T-cell (primary cell): ENCODE data around the gene HAPLN3. TPM values are rescaled to one million over a fixed set of nuclear protein-coding genes. Genes with fewer than 3 reads are reported as not detected.
A peak's percentile ranks its signal among the peaks of the same experiment; 100 is the strongest.

Experiments used
- ATAC-seq, 4 experiments: fragments of 200-7000 bp in 3 of 4; fragments of 150-1000 bp in 1 of 4; cut with Tn5 transposase; replicated peaks in 1 of 4; 1 replicate in 3 of 4; 2 replicates in 1 of 4; pipeline ENCODE4 v1.10.0; 2021; ENCODE audit warnings: moderate library complexity in 3 of 4, mild to moderate bottlenecking in 2 of 4, moderate number of reproducible peaks in 1 of 4
- CTCF ChIA-PET, 2 donors: fragments of 300-600 bp; sonication (Branson Sonifier 250); formaldehyde crosslinking; loops; one replicate each; lab custom pipeline; 2022; ENCODE audit warnings: antibody characterized with exemption in 2 of 2; lab: Charles Lee
- POLR2A ChIA-PET, 2 donors: fragments of 300-600 bp; sonication (Branson Sonifier 250); formaldehyde crosslinking; loops; one replicate each; lab custom pipeline; 2022; ENCODE audit warnings: antibody characterized with exemption in 2 of 2; lab: Charles Lee
- DNase-seq, 35 experiments: peaks; one replicate each; pipeline versions ENCODE4 v3.0.0 to v3.0.0-alpha.2; 2013 to 2023
- H3K27ac ChIP-seq: one replicate; pipeline ENCODE4 v1.5.1; 2013; ENCODE audit warnings: low read length
- H3K27me3 ChIP-seq, 2 experiments: replicated peaks in 1 of 2; 1 replicate in 1 of 2; 2 replicates in 1 of 2; pipeline versions ENCODE4 v1.6.1 to v1.7.0; 2013; ENCODE audit warnings: low read length in 1 of 2, mixed read lengths in 1 of 2; ENCODE audit not compliant: control insufficient read depth in 2 of 2, insufficient read depth in 2 of 2; ENCODE audit errors: extremely low read depth in 1 of 2
- H3K36me3 ChIP-seq, 2 donors: 1 replicate in 1 of 2; 2 replicates in 1 of 2; pipeline versions ENCODE4 v1.6.1 to v1.7.0; 2013; ENCODE audit warnings: low read length in 1 of 2; ENCODE audit not compliant: control insufficient read depth in 2 of 2, insufficient read depth in 1 of 2; ENCODE audit errors: extremely low read depth in 1 of 2
- H3K4me1 ChIP-seq, 2 experiments: 1 replicate in 1 of 2; 2 replicates in 1 of 2; pipeline versions ENCODE4 v1.6.1 to v1.7.0; 2013; ENCODE audit warnings: low read length in 2 of 2, mixed read lengths in 1 of 2; ENCODE audit not compliant: insufficient read depth in 2 of 2, control insufficient read depth in 1 of 2; ENCODE audit errors: extremely low read depth in 1 of 2
- H3K4me3 ChIP-seq, 2 donors: 1 replicate in 1 of 2; 2 replicates in 1 of 2; pipeline versions ENCODE4 v1.5.1 to v1.7.0; 2013; ENCODE audit warnings: mild to moderate bottlenecking in 2 of 2, low read length in 1 of 2, moderate library complexity in 1 of 2; ENCODE audit not compliant: control insufficient read depth in 1 of 2; ENCODE audit errors: extremely low read depth in 1 of 2
- H3K9me3 ChIP-seq: 2 replicates; pipeline ENCODE4 v1.7.0; 2013
- H3K27ac Mint-ChIP-seq, 2 donors: one replicate each; pipeline ENCODE4 v1.8.0; 2020 to 2021; ENCODE audit warnings: mild to moderate bottlenecking in 2 of 2, mixed read lengths in 2 of 2
- H3K27me3 Mint-ChIP-seq, 2 donors: one replicate each; pipeline ENCODE4 v1.8.0; 2021 to 2022; ENCODE audit warnings: mixed read lengths in 2 of 2
- H3K36me3 Mint-ChIP-seq: one replicate; pipeline ENCODE4 v1.8.0; 2021; ENCODE audit warnings: mixed read lengths
- H3K4me1 Mint-ChIP-seq, 3 donors: one replicate each; pipeline ENCODE4 v1.8.0; 2020 to 2022; ENCODE audit warnings: mixed read lengths in 3 of 3, mild to moderate bottlenecking in 1 of 3
- H3K4me3 Mint-ChIP-seq, 3 donors: one replicate each; pipeline ENCODE4 v1.8.0; 2020 to 2022; ENCODE audit warnings: mild to moderate bottlenecking in 3 of 3, mixed read lengths in 3 of 3, moderate library complexity in 3 of 3
- H3K9me3 Mint-ChIP-seq, 3 donors: one replicate each; pipeline ENCODE4 v1.8.0; 2020 to 2022; ENCODE audit warnings: mixed read lengths in 3 of 3
- whole genome bisulfite sequencing: methylation state at CpG from one replicate; pipeline ENCODE4 v1.1.5; 2013; ENCODE audit warnings: missing lambda C conversion rate; ENCODE audit not compliant: insufficient coverage; 5-methylcytosine and 5-hydroxymethylcytosine counted together
- total RNA-seq, 35 experiments: library from RNA in 6 of 35; stranded (reverse) in 6 of 35; fragments of 120-200 nt in 1 of 35; gene quantifications; one replicate each; pipeline versions ENCODE4 v1.2.1 to v1.2.4 and lab custom pipeline; 2013 to 2026

HAPLN3 gene
- total RNA-seq, 5 donors from 2014 or later (not counting 1 experiment from before 2014, with no cell fraction given) = 86.2 to 187 (median 156) TPM

- Mint-ChIP-seq H3K27ac (no peak overlapping the region), H3K9me3 (no peaks in the 10 kb centered on the region), H3K4me1 (peaks cover 55 to 66% (median 65%) of the 10 kb centered on the region in 3 donors), H3K4me3 (no peak overlapping the region), H3K27me3 (no peaks in the 10 kb centered on the region), H3K36me3 (peaks cover 5% of the 10 kb centered on the region)
- ATAC-seq = no peak
- H3K9me3 ChIP-seq = no peaks in the 10 kb centered on the region
- no peak for DNase-seq
- peaks cover 0 to 3% of the 10 kb centered on the region in 2 donors for H3K36me3 ChIP-seq
- 93% methylated on average over 7 of the region's 12 CpGs for whole genome bisulfite sequencing
- H3K4me1 ChIP-seq = peaks cover 39 to 64% of the 10 kb centered on the region in 2 experiments
- no peak overlapping the region for H3K4me3 ChIP-seq
- peaks cover 0 to 6% of the 10 kb centered on the region in 2 experiments for H3K27me3 ChIP-seq
- no peak overlapping the region for H3K27ac ChIP-seq
- CTCF ChIA-PET = interaction anchor here in 1 of 2 donors (0.6 kb wide), 1 partner anchor 276 kb away, joined by 4 read pairs; no protein-coding TSS in a partner anchor
- POLR2A ChIA-PET = interaction anchor here in 1 of 2 donors (0.7 kb wide), 1 partner anchor 268 kb away, joined by 6 read pairs; no protein-coding TSS in a partner anchor
Observed at GRCh38 chr15:88900309-88900981, 5.1 kb upstream of the HAPLN3 start.

- no peaks in the 10 kb centered on the region for H3K27me3 Mint-ChIP-seq
- POLR2A ChIA-PET = no interaction called here
- ATAC-seq = no peak
- Histone ChIP-seq H3K9me3 (no peaks in the 10 kb centered on the region), H3K4me3 (no peak overlapping the region), H3K4me1 (peaks cover 37 to 63% of the 10 kb centered on the region in 2 experiments), H3K27ac (no peak overlapping the region), H3K36me3 (peaks cover 0 to 3% of the 10 kb centered on the region in 2 donors), H3K27me3 (peaks cover 0 to 14% of the 10 kb centered on the region in 2 experiments)
- H3K4me3 Mint-ChIP-seq = no peak overlapping the region
- CTCF ChIA-PET = no interaction called here
- peak overlapping the region in 1 of 2 donors; percentile 12 for H3K27ac Mint-ChIP-seq
- H3K4me1 Mint-ChIP-seq = peaks cover 47 to 59% (median 57%) of the 10 kb centered on the region in 3 donors
- 93% methylated on average over 4 of the region's 9 CpGs for WGBS
- DNase-seq = no peak
- no peaks in the 10 kb centered on the region for H3K9me3 Mint-ChIP-seq
- H3K36me3 Mint-ChIP-seq = peaks cover 5% of the 10 kb centered on the region
Observed at GRCh38 chr15:88899251-88899650, 3.9 kb upstream of the HAPLN3 start.

- no peak overlapping the region for H3K4me3 ChIP-seq
- peaks cover 47 to 59% (median 57%) of the 10 kb centered on the region in 3 donors for H3K4me1 Mint-ChIP-seq
- no peak overlapping the region for H3K4me3 Mint-ChIP-seq
- H3K27ac Mint-ChIP-seq = no peak overlapping the region
- no peaks in the 10 kb centered on the region for H3K9me3 Mint-ChIP-seq
- H3K27me3 Mint-ChIP-seq = no peaks in the 10 kb centered on the region
- peaks cover 5% of the 10 kb centered on the region for H3K36me3 Mint-ChIP-seq
- ChIA-PET CTCF (no interaction called here), POLR2A (no interaction called here)
- H3K27ac ChIP-seq = no peak overlapping the region
- DNase-seq (no peak), ATAC-seq (no peak)
- H3K4me1 ChIP-seq = peaks cover 31 to 63% of the 10 kb centered on the region in 2 experiments
- H3K9me3 ChIP-seq = no peaks in the 10 kb centered on the region
- peaks cover 0 to 3% of the 10 kb centered on the region in 2 donors for H3K36me3 ChIP-seq
- WGBS = 100% methylated on average over 4 of the region's 15 CpGs
- H3K27me3 ChIP-seq = peaks cover 0 to 16% of the 10 kb centered on the region in 2 experiments
Observed at GRCh38 chr15:88898736-88899135, 3.4 kb upstream of the HAPLN3 start.

GRCh38 chr15:88897456-88898194 is 2.3 kb upstream of the HAPLN3 start:
- WGBS = 63% methylated on average over 9 of the region's 12 CpGs
- Histone ChIP-seq H3K9me3 (no peaks in the 10 kb centered on the region), H3K4me1 (peaks cover 25 to 52% of the 10 kb centered on the region in 2 experiments), H3K27me3 (peaks cover 0 to 18% of the 10 kb centered on the region in 2 experiments), H3K36me3 (peaks cover 3 to 4% of the 10 kb centered on the region in 2 donors), H3K27ac (no peak overlapping the region), H3K4me3 (peak overlapping the region in 1 of 2 donors; percentile 36)
- DNase-seq (peak; percentile 47 to 84 (median 68)), ATAC-seq (peak; percentile 85 to 94 (median 90))
- H3K4me1 Mint-ChIP-seq = peaks cover 45 to 55% (median 52%) of the 10 kb centered on the region in 3 donors
- H3K27me3 Mint-ChIP-seq = peaks cover 0 to 1% of the 10 kb centered on the region in 2 donors
- peak overlapping the region; percentile 58 to 73 for H3K27ac Mint-ChIP-seq
- CTCF ChIA-PET = interaction anchor here in 1 of 2 donors (0.7 kb wide), 1 partner anchor 232 kb away, joined by 3 read pairs; no protein-coding TSS in a partner anchor
- H3K36me3 Mint-ChIP-seq = peaks cover 5% of the 10 kb centered on the region
- no peaks in the 10 kb centered on the region for H3K9me3 Mint-ChIP-seq
- POLR2A ChIA-PET = no interaction called here
- H3K4me3 Mint-ChIP-seq = peak overlapping the region in 2 of 3 donors; percentile 31 to 62

- H3K27ac ChIP-seq = peak overlapping the region; percentile 6
- peak overlapping the region in 1 of 2 donors; percentile 36 for H3K4me3 ChIP-seq
- H3K36me3 ChIP-seq = peaks cover 3 to 5% of the 10 kb centered on the region in 2 donors
- H3K4me1 Mint-ChIP-seq = peaks cover 41 to 50% (median 47%) of the 10 kb centered on the region in 3 donors
- H3K36me3 Mint-ChIP-seq = peaks cover 5% of the 10 kb centered on the region
- peak overlapping the region in 2 of 3 donors; percentile 31 to 62 for H3K4me3 Mint-ChIP-seq
- H3K27ac Mint-ChIP-seq = peak overlapping the region; percentile 56 to 73
- H3K9me3 Mint-ChIP-seq = no peaks in the 10 kb centered on the region
- ATAC-seq (no peak), DNase-seq (no peak)
- WGBS = 44% methylated on average over 7 of the region's 8 CpGs
- peaks cover 25 to 47% of the 10 kb centered on the region in 2 experiments for H3K4me1 ChIP-seq
- H3K27me3 ChIP-seq = peaks cover 0 to 19% of the 10 kb centered on the region in 2 experiments
- ChIA-PET POLR2A (no interaction called here), CTCF (interaction anchor here in 1 of 2 donors (0.7 kb wide), 1 partner anchor 232 kb away, joined by 3 read pairs; no protein-coding TSS in a partner anchor)
- H3K9me3 ChIP-seq = no peaks in the 10 kb centered on the region
- peaks cover 0 to 1% of the 10 kb centered on the region in 2 donors for H3K27me3 Mint-ChIP-seq
Observed at GRCh38 chr15:88897142-88897455, 1.8 kb upstream of the HAPLN3 start.
